GM18519 (cell line): ENCODE measurements around the gene KHK.
A peak's percentile ranks its signal among the peaks of the same experiment; 100 is the strongest.
"Not testable (repeated sequence)": the region's sequence is repeated elsewhere in the genome, so short reads cannot be mapped to it uniquely, and the experiment has no call there.

Experiments used
- ATAC-seq: cut with Tn5 transposase; IDR thresholded peaks from one replicate; pipeline ENCODE4 v1.9.1; 2021; ENCODE audit warnings: mild to moderate bottlenecking, moderate library complexity; ENCODE audit not compliant: unreplicated experiment, low FRiP score

Gene KHK

GRCh38 chr2:27059141-27059820 is 27.3 kb upstream of the KHK start:
- ATAC-seq = no peak

DNA sequence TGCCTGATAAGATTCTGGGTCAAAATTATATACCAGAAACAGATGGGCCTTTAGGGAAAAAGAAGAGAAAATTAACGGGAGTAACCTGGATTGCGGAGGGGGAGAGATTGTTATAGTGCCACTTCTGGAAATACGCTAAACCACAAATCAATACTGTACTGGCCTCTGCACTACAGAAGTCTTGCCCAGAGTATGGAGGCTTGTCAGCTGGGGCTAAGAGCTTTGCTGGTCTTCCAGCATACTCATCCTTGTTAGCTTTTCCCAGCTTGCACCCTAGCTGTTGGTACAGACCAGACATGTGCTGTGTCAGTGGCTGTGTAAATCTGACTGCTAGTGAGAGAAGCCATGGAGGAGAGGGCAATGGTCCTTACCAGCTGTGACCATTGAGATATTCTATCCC is 26.2 kb upstream of the KHK start:
- ATAC-seq = no peak

DNA sequence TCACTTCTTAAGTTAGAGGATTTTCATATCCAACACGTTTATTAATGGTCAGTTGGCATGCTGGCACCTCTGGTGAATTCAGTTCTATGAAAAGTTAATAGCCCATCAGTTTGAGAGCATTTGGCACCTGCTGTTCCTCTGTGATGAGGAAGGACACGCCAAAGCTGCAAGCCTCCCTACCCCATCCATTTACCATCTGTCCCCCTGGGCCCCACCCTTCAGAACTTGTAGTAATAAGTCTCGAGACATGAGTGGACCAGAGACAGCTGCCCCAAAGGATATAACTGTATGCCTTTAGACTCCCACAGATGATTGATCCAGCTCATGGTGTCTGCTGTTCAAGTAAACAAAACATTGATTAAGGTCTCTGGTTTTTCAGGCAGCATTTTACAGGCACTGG is 21.4 kb upstream of the KHK start:
- ATAC-seq = no peak

- no peak for ATAC-seq
Observed at GRCh38 chr2:27067385-27067784, 19.2 kb upstream of the KHK start.

- no peak for ATAC-seq
Observed at GRCh38 chr2:27069436-27069835, 17.1 kb upstream of the KHK start.

GRCh38 chr2:27069961-27070618 is 16.5 kb upstream of the KHK start:
- no peak for ATAC-seq

GRCh38 chr2:27070653-27071276 is 15.8 kb upstream of the KHK start:
- ATAC-seq = no peak

GRCh38 chr2:27071277-27071989 is 15.1 kb upstream of the KHK start, which contains the start of gene OST4:
Gene OST4, minus strand, starts transcription at chr2:27071654.
- peak; percentile 70 for ATAC-seq

DNA sequence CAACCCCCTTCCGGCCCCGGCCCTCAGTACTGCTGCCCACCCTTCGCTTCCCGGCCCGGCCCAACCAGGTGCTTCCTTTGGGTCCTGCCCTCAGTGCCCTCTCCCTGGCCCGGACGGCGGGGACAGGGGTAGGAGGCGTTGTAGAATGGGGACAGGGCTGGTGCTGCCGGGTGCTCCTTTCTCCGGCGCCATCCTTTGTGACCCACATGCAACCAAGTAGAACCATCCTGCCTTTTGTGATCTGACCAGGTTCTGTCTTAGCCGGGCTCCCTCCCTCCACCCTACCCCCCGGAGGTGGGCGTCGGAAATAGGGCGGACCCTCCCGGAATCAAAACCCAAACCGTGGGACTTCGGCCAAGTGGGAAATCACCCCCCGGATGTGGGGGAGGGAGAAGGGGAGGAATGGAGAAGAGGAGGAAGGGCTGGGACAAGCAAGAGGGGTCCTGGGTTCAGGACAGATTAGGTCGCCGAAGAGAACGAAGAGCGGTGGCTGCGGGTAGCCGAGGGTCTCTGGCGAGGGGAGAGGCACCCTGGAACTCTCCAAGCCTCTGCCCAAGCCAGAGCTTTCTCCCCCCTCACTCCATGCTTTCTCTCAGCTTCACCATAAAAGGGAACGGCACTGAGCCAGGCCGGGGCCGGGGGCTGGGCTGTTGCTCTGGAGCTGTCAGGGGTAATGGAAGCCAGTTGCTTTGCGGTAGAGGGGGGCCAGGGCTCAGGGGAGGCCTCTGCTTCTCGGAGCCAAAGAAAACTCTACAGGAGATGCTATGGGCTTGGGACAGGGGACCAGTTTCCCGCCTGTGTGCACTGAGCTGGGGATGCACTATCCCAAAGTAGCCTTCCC is 14.4 kb upstream of the KHK start:
- ATAC-seq = no peak

DNA sequence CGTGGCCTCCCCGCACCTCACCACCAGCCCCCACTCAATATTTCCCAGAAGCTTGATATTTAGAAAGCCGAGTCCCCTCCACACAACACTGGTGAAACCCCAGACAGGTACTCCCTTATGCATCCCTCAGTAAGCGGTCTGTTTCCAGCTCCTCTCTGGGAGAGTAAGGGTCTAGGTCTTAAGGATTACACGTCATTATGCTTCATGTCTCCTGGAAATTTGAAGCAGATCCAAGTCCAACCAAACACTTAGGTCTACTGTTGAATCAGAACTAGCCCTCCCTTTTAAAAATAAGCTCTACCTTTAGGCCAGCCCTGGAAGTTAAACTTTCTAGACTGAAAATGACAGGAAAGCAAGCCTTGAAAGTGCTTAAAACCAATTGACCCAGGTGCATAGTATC is 13.7 kb upstream of the KHK start:
- no peak for ATAC-seq

GRCh38 chr2:27073782-27074181 is 12.8 kb upstream of the KHK start:
- no peak for ATAC-seq

GRCh38 chr2:27074738-27075565 is 11.6 kb upstream of the KHK start:
- no peak for ATAC-seq

- ATAC-seq = not testable (repeated sequence)
Observed at GRCh38 chr2:27075566-27075871, 11.1 kb upstream of the KHK start.

- ATAC-seq = no peak
Observed at GRCh38 chr2:27076323-27076722, 10.2 kb upstream of the KHK start.

GRCh38 chr2:27077231-27077630 is 9.3 kb upstream of the KHK start:
- ATAC-seq = no peak

DNA sequence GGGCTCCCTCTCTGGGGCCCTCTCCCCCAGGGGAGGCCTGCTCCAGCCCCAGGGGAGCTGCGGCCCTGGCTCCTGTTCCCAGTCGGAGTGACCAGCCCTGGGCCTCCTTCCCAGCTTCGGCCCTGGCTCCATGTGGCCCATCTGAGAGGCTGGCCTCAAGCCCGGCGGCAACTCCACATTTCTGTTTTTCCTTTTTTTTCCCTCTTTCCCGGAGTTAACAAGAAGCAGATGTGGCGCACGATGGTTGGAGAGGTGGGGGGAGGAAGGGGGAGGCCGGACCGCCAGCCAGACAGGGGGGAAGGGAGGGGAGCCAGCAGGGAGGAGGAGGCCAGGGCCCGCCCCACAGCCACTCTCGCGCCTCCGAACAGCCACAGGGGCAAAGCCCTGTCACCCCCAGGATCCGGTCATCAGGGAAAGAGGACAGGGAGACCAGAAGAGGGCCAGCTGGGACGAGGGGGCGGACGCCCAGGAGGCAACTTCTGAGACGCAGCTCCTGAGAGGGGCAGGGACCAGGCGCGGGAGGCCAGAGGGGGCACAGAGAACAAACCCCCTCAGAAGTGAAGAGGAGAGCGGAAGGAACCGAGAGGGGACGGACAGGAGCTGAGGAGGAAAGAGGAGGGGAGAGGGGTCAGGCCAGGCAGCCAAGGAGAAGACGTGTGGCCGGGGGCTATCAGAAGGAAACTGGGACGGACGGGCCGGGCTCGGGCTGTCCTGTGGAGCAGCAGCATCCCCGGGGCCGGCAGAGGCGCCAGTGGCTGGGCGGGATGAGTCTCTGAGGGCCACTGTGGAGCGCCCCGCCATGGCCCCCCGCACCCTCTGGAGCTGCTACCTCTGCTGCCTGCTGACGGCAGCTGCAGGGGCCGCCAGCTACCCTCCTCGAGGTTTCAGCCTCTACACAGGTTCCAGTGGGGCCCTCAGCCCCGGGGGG is 8.0 kb upstream of the KHK start, which contains the start of gene EMILIN1:
Gene EMILIN1, plus strand, starts transcription at position 349 of the 928 bp plus-strand sequence. Its CDS starts 451 bp downstream, at position 800.
- ATAC-seq = no peak

- ATAC-seq = no peak
Observed at GRCh38 chr2:27079233-27080139, 7.1 kb upstream of the KHK start.

- no peak for ATAC-seq
Observed at GRCh38 chr2:27080140-27080469, 6.5 kb upstream of the KHK start.
